H54 (cell line): ENCODE measurements around the gene WNT5B.
"Not testable (repeated sequence)": the region's sequence is repeated elsewhere in the genome, so short reads cannot be mapped to it uniquely, and the experiment has no call there.

Source experiments
- DNase-seq: peaks from one replicate; pipeline ENCODE4 v3.0.0; 2011; ENCODE audit warnings: low spot score, mixed read lengths; ENCODE audit not compliant: insufficient read length
- FAIRE-seq: peaks from 3 replicates; lab custom pipeline; 2011; peaks lifted over from hg19 to GRCh38; lab: Jason Lieb, UNC
- POLR2A ChIP-seq: IDR thresholded peaks from 2 replicates; pipeline ENCODE4 v1.6.1; 2011; ENCODE audit warnings: low read depth, mild to moderate bottlenecking, low read length

The WNT5B gene

GRCh38 chr12:1690578-1691122, 61.6 kb downstream of the WNT5B start, which contains the start of gene ADIPOR2:
TSS of gene ADIPOR2 (plus strand) at chr12:1691070. CDS start at chr12:1754344, 63,274 bp downstream.
- peak; percentile 83 for FAIRE-seq
- TF ChIP-seq POLR2A, result peak; percentile 83
- DNase-seq, result peak; percentile 89

- DNase-seq (peak; percentile 27), FAIRE-seq (no peak)
- no peak for TF ChIP-seq POLR2A
Measured at GRCh38 chr12:1691123-1692007, 62.3 kb downstream of the WNT5B start.

- FAIRE-seq (peak; percentile 57), DNase-seq (no peak)
- TF ChIP-seq POLR2A, result no peak
Measured at GRCh38 chr12:1692226-1692625, 63.2 kb downstream of the WNT5B start.

GRCh38 chr12:1692895-1693610, 64.0 kb downstream of the WNT5B start:
- DNase-seq (no peak), FAIRE-seq (no peak)
- TF ChIP-seq POLR2A, result no peak

- not testable (repeated sequence) for DNase-seq, FAIRE-seq
Measured at GRCh38 chr12:1695097-1695496, 66.1 kb downstream of the WNT5B start.

GRCh38 chr12:1695886-1696670, 67.0 kb downstream of the WNT5B start:
- FAIRE-seq, result no peak
- no peak for DNase-seq
- TF ChIP-seq POLR2A, result no peak

GRCh38 chr12:1696800-1697199, 67.8 kb downstream of the WNT5B start:
- FAIRE-seq, result peak; percentile 41

More at GRCh38 chr12:1696800-1697199, 67.8 kb downstream of the WNT5B start:
- TF ChIP-seq POLR2A, result no peak
- no peak for DNase-seq
